A549 (cell line): ENCODE measurements around the gene SERPINB12.

Experiments used
- ATOH8 ChIP-seq: fragments of 250-450 bp; sonication (Bioruptor Pico); IDR thresholded peaks from 2 replicates; pipeline ENCODE4 v1.5.0; 2020; ENCODE audit warnings: low read depth, mild to moderate bottlenecking, moderate library complexity
- CBX8 ChIP-seq: fragments of 200-600 bp; sonication (generic); IDR thresholded peaks from 2 replicates; pipeline ENCODE4 v1.6.1; 2016
- CEBPB ChIP-seq, 2 experiments: fragments of >200 bp in 1 of 2; sonication (Bioruptor Twin) in 1 of 2; formaldehyde crosslinking in 1 of 2; IDR thresholded peaks; 2 replicates each; pipeline ENCODE4 v1.6.1; 2012 to 2016
- CTCF ChIP-seq: fragments of >200 bp; sonication (Bioruptor Twin); formaldehyde crosslinking; IDR thresholded peaks from 3 replicates; pipeline ENCODE4 v1.5.1; 2016
- EHMT2 ChIP-seq: fragments of 200-600 bp; sonication (generic); IDR thresholded peaks from 2 replicates; pipeline ENCODE4 v1.6.1; 2016; ENCODE audit warnings: antibody characterized with exemption, low read depth, mild to moderate bottlenecking, moderate library complexity
- ESRRA ChIP-seq: fragments of 150-350 bp; IDR thresholded peaks from 2 replicates; pipeline ENCODE4 v1.6.1; 2014; ENCODE audit warnings: mild to moderate bottlenecking, low read length, borderline replicate concordance
- JUN ChIP-seq, 2 experiments: fragments of >200 bp; sonication (Bioruptor Twin); formaldehyde crosslinking; IDR thresholded peaks; 2 replicates in 1 of 2; 3 replicates in 1 of 2; pipeline ENCODE4 v1.6.1; 2016 to 2017
- NR3C1 ChIP-seq: fragments of >200 bp; sonication (Bioruptor Twin); formaldehyde crosslinking; IDR thresholded peaks from 3 replicates; pipeline ENCODE4 v1.6.1; 2017
- POLR2A ChIP-seq: IDR thresholded peaks from 2 replicates; pipeline ENCODE4 v1.6.1; 2012; ENCODE audit warnings: mild to moderate bottlenecking, low read length
- RNF2 ChIP-seq: fragments of 200-600 bp; sonication (generic); IDR thresholded peaks from 2 replicates; pipeline ENCODE4 v1.6.1; 2016; ENCODE audit warnings: low read depth, mild to moderate bottlenecking, antibody characterized with exemption, moderate library complexity, borderline replicate concordance
- USF2 ChIP-seq: fragments of 450-650 bp; IDR thresholded peaks from 2 replicates; pipeline ENCODE4 v1.6.1; 2014; ENCODE audit warnings: antibody characterized with exemption
- ZFP36 ChIP-seq: fragments of 450-650 bp; IDR thresholded peaks from 2 replicates; pipeline ENCODE4 v1.6.1; 2014; ENCODE audit warnings: borderline replicate concordance; ENCODE audit not compliant: partially characterized antibody
- ZNF302 ChIP-seq: fragments of 250-450 bp; sonication (Bioruptor Pico); IDR thresholded peaks from 2 replicates; pipeline ENCODE4 v1.9.0; 2021; ENCODE audit warnings: inconsistent platforms, mild to moderate bottlenecking, moderate library complexity

- TF ChIP-seq CBX8 (no peak), ZNF302 (CRISPR knock-in tag) (no peak), NR3C1 (no peak), CTCF (no peak), ATOH8 (CRISPR knock-in tag) (no peak), USF2 (no peak), EHMT2 (no peak), CEBPB (IDR thresholded peaks at IDR 0.05) (no peak), POLR2A (no peak), ZFP36 (no peak), RNF2 (no peak), JUN (IDR thresholded peaks at IDR 0.05) (no peak), ESRRA (no peak)
These were observed 17.7 kb downstream of the SERPINB12 start for GRCh38 chr18:63559567-63560491.
